DMS 273 (cell line): ENCODE measurements around the gene DNAJA3.

Source experiments
- DNase-seq: peaks from one replicate; lab custom pipeline; 2025; ENCODE audit not compliant: unreplicated experiment; lab: John Stamatoyannopoulos, UW

DNAJA3 gene

DNA sequence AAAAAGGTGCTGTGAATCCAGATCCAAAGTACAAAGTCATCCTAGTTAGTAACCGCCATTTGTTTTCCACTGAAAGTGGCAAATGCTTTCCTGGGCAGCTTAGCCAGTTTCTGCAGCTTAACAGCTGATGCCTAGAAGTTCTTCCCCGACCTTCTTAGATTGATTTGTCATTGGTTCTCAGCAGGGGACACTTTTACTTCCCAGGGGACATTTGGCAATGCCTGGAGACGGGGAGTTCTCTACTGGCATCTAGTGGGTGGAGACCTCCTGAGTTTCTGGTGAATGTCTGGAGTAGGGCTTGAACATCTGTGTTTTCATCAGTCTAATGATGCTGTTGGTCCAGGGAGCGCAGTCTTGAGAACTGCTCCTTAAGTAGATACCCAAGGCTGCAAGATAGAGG lies 7.6 kb downstream of the DNAJA3 start:
- no peak for DNase-seq

DNA sequence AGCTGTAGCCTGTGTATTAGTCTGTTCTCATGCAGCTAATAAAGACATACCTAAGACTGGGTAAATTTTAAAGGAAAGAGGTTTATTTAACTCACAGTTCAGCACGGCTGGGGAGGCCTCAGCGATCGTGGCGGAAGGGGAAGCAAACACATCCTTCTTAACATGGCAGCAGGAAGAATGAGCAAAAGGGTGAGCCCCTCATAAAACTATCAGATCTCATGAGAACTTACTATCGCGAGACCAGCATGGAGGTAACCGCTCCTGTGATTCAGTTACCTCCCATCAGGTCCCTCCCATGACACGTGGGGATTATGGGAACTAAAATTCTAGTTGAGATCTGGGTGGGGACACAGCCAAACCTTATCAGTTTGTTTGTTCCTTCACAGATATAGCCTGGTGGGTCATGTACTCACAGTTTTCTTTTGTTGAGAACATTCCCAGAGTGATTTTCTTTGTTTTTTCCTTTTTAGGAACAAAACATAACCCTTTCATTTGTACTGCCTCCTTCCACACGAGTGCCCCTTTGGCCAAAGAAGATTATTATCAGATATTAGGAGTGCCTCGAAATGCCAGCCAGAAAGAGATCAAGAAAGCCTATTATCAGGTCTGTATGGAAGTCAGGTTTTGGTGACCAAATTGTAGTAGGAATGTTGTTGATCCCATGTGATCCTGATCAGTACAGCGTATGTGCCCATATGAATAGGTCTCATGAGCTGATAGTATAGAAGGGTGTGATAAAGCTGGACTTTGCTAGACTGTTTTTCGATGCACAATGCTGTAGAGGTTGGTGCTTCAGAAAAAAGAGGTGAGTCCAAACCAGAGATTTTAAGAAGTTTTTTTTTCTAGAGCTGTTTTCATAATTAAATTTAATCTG lies 8.5 kb downstream of the DNAJA3 start:
- DNase-seq, result no peak

DNA sequence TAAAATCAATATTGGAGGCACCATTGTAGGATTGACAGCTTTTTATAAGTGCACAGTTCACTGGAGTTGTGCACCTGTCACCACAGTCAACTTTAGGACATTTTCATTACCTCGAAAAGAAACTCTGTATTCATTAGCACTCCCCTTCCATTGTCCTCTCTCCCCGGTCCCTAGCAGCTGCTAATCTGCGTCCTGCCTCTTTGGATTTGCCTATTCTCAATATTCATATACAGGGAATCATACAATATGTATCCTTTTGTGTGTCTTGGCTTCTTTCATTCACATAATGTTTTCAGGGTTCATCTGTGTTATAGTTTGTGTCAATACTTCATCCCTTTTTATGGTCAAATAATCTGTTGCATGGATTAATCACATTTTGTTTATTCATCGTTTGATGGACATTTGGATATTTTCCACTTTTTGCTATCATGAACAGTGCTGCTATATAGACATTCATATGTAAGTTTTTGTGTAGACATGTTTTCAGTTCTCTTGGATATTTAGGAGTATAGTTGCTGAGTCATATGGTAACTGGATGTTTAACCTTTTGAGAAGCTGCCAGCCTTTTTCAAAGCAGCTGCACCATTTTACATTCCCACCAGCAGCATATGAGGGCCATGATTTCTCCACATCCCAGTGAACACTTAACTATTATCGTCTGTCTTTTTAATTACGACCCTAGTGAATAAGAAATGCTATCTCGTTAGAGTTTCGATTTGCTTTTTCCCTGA lies 9.8 kb downstream of the DNAJA3 start:
- DNase-seq, result no peak

DNA sequence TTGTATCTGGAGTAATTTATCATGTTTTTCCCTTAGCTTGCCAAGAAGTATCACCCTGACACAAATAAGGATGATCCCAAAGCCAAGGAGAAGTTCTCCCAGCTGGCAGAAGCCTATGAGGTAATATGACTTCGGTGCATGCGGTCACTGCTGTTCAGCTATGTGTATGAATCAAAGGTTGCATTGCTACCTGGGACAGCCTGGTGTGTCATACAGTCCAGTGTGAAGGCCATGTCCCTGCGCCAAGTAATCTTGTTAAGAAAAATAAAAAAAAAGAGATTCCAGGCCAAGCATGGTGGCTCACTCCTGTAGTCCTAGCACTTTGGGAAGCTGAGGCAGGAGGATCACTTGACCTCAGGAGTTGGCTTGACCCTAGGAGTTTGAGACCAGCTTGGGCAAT lies 11.7 kb downstream of the DNAJA3 start:
- DNase-seq, result no peak

DNA sequence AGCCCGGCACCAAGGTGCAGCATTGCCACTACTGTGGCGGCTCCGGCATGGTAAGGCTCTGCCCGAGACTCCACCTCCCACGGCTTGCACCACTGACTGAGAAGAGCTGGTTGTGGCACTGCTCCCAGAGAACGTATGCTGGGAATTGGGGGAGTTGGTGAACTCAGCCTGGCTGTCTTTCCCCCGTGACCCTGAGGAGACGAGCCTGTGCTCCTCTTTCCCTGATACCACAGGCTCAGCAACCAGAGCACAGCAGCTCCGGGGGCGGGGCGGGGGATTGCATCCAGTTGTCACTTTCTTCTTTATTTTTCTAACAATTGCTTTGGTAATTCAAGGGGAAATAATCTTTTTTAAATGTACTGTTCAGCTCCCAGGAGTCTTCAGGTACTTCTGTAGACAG lies 16.7 kb downstream of the DNAJA3 start:
- DNase-seq, result no peak

DNA sequence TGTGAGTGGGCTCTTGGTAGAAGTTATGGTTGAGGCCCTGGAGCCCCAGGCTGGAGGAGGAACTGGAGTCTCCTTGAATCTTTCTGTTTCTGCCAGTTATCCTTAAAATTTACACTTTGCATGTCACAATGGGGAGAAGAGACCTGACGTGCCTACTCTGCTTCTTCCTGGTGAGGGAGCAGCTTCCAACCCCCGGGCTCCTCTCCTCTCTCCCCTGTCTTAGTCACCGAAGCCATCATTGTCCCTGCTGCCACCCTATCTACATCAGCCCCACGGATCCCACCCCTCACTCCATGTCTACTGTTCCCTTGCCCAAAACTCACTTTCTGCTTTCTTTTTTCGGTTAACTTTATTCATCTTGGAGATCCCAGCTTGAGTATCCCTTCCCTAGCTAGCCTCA lies 17.6 kb downstream of the DNAJA3 start:
- DNase-seq, result no peak

DNA sequence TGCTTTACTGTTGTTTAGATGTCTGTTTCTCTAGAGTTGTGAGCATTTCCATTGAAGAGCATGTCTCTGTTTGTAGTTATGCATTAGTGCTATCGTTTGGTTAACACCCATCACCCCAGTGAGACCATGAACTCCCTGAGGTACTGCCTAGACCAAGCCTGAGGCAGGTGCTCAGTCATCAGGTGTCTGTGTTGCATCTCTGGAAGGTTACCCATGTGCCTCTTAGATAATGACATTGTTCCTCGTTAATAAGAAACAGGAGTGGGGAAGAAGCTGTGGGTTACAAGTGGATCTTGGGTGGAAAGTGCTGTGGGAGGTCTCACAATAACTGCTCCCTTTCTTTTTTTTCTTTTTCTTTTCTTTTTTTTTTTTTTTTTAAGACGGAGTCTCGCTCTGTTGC lies 18.3 kb downstream of the DNAJA3 start:
- no peak for DNase-seq

DNA sequence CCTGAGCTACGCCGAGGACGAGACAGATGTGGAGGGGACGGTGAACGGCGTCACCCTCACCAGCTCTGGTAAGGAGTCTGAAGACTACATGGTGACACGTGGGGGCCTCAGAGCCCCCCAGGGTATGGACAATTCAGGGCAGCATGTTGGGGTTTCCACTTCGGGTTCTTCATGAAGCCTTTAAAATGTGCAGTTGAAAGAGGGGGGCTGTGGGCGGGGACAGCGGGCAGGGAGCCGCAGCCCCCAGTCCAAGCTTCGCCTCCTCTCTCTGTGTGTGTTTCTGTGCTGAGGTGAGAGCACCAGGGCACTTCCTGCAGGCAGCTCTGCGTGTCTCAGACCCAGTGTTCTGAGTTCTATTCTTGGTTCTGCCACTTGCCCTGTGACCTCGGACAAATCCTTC lies 24.8 kb downstream of the DNAJA3 start:
- no peak for DNase-seq

DNA sequence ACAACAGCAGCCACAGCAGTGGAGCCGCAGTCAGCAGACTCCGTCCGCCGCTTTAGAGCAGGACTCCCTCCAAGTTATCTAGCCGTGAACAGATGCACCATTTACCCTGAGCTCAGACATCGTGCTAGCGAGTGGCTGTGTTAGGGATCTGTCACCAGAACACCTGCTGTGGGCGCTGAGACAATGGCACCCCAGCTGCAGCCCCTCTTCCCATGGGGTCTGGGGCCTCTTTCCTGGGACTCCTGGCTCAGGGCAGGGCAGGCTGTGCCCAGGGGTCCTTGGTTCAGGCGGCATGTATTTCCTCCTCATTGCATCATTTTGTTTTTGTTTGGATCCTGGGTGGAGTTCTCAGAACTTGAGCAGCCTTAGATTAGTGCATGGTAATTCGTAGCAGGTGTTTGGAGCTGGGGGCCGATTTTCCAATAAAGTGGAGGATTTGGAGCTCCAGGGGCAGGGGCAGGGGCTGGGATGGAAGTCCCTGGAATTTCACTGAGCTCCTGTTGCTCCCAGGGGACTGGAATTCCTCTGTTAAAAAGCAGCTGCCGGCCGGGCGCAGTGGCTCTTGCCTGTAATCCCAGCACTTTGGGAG lies 25.4 kb downstream of the DNAJA3 start:
- peak; percentile 45 for DNase-seq

DNA sequence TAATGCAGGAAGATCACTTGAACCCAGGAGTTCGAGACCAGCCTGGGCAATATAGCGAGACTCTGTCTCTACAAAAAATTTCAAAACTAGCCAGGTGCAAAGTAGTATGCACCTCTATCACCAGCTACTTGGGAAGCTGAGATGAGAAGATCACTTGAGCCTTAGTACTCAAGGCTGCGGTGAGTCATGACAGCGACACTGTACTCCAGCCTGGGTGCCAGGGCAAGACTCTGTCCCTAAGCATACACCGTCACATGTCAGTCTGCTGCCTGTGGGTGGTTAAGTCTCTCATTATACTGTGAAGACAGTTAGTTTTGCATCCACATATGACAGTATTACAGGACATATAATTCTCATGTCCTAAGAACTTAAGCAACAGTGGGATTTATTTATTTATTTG lies 27.0 kb downstream of the DNAJA3 start:
- DNase-seq, result no peak

DNA sequence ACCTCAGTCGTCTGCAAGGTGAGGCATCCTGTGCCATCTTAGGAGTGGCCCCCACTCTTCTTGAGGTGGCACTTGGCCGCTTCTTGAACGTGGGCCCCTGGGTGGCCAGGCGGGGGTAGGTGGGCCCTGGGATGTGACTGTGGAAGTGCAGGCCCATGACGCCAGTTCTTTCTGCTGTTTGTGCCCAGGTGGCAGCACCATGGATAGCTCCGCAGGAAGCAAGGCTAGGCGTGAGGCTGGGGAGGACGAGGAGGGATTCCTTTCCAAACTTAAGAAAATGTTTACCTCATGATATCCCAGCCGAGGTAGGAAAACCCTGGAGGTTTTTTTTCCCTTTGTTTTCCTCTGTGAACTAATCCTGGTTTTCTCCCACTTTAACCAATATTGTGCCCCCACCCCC lies 29.0 kb downstream of the DNAJA3 start:
- DNase-seq, result no peak

DNA sequence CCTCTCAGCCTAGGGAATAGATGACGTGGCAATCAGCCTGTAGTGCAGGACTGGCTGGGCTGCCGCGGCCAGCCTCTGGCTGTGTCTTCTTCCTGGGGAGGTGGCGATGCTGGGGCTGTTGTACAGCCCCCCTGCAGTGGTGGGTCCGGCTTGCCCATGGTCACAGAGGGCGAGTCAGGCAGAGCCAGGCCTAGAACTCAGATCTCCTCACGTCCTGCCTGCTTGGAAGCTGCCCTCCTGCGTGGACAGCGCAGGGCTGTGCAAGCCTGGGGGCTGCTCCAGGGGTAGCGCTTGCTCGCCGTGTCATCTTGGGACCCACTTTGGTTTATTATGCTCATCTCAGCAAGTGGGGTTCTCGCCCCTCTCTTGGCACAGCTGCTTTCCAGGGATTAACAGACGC lies 29.4 kb downstream of the DNAJA3 start:
- no peak for DNase-seq

DNA sequence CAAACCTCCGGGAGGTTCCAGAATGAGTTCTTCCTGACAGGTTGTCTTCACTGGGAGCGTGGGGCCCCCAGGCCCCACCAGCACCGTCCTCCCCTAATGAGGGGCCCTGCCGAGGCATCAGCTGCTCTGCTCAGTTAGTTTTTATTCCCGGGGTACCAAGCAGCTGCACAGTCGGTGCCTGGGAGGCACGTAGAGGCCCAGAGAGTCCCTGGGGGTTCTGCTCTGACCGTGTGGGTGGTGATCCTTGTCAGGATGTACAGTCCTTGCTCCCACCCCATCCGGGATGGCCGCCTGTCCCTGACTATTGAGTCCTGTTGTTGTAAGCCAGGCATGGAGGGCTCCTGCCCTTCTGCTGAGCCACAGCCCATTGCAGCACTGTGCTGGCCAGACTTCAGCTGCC lies 30.3 kb downstream of the DNAJA3 start:
- DNase-seq, result no peak

DNA sequence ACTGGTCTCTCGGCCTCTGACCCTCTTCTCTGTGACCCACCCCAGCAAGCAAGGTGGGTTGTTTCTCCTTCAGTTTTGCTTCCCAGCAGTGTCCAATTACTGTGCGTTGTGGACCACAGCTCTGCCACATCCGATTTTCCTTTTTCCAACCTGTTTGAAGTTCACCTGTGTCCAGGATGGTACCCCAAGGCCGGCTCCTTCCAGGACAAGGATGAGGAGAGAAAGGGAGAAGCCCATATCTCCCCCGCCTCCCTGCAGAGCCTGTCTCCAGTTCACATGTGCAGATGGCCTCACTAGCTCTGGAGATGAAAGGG lies 35.2 kb downstream of the DNAJA3 start:
- DNase-seq, result peak; percentile 76

DNA sequence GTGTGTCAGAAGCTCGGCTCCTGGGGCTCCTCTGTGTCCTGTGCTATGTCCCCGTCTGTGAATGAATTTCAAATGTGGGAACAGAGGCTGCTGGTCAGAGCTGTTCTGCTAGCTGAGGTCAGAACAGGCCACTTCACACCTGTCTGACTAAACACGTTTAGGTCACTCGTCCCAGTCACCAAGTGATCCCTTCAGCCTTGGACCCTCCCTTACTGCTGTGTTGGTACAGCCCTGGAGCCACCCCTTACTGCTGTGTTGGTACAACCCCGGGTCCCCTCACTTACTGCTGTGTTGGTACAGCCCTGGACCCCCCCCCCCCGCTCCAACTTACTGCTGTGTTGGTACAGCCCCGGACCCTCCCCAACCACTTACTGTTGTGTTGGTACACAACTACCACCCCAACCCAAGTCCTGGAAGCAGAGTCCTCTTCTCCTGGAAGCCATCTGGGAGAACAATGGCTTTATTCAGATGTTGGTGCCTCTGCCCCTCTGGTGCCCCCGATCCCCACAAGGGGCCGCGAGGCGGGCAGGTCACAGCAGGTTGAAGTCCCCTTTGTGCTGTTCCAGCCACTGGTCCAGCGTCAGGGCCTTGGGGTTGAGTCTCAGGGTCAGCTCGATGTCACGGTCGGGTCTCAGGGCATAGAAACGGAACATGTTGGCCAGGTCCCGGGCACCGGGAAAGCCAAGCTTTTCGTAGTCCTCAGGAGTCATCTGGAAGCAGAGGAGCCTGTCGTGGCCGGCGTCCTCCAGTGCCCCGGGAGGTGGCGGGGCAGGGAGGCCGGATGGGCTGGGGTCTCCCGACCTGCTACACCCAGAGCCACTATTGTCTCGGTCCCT lies 35.8 kb downstream of the DNAJA3 start:
- peak; percentile 74 for DNase-seq

DNA sequence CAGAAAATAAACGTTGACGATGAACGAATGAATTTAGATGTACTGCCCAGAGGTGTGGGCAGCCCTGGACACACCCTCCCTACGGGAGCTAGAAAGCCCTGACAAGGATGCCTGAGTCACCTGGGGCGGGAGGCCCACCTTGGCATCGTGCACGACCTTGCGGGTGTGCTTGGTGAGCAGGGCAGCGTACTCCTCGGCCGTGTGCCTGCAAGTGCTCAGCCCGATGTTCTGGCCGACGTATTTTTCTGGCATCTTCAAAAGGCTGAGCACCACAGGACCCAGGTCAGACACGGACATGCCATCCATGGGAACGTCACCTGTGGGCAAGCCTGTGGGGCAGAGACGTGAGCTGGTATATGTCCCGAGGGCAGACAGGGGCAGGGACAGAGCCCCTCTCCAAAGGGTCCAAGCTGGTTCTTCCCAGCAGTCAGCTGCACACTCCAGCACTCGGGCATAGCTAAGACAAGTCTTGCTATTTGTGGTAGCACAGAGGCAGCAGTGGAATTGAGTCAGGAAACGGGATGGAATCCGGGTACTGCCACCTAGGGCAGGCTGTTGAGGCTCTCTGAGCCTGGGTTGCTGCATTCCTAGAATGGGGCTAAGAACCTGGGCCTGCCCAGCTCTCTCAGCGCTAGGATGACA lies 38.0 kb downstream of the DNAJA3 start:
- no peak for DNase-seq

DNA sequence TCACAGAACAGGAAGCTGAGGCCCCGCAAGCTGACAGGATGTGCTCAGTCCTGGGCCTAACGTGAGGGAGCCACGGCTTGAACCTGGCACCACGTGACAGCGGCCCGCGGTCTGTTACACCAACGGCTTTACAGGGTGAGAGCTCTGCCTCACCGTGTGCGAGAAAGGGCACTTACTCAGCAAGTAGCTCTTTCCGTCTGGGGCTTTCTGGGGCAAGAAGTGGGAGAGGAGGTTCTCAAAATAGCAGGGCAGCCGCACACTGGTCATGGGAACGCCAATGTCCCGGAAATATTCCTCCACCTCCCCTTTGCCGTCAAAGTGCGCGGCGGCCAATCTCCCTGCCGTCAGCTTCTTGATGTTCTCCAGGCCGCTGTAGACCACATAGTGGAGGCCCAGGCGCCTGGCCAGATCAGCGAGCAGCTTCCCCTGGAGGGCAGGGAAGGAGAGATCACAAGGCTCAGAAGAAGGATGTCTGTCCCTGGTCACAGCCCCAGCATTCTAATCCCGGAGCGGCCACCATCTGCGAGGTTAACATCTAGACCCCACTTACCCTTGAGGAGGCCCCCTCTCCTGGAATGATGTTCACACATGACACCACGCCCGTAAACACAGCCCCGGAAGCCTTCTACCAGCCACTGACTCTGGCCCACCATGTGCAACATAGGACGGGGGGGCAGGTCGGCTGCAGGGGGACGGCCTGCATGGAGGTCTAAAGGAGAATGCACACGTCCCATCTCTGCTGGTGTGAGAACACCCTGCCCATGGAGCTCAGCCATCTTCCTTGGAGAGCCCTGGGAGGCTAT lies 40.5 kb downstream of the DNAJA3 start:
- DNase-seq, result no peak

DNA sequence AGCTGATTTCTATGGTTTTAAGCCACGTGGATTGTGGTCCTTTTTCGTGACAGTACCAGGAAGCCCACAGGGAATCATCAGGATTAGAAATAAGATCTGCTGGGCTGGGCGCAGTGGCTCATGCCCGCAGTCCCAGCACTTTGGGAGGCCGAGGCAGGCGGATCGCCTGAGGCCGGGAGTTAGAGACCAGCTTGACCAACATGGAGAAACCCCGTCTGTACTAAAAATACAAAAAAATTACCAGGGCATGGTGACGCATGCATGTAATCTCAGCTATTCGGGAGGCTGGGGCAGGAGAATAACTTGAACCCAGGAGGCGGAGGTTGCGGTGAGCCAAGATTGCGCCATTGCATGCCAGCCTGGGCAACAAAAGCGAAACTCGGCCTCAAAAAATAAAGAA lies 42.2 kb downstream of the DNAJA3 start:
- no peak for DNase-seq

DNA sequence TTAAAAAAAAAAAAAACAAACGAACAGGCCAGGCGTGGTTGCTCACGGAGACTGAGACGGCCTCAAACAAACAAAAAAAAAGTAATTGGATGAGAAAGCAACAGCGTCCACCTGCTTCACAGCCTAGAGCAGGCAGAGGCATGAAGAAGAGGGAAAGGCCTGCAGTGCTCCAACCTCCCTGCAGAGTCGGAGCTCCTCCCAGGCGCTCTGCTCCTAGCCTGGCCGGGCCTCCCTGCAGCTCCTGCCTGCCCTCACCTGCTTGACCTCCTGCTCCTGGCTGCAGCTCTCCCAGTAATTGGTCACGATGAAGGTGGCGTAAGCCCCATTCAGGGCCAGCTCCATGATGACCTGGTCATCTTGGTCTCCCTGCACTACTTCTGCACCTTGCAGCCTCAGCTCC lies 43.3 kb downstream of the DNAJA3 start:
- no peak for DNase-seq

DNA sequence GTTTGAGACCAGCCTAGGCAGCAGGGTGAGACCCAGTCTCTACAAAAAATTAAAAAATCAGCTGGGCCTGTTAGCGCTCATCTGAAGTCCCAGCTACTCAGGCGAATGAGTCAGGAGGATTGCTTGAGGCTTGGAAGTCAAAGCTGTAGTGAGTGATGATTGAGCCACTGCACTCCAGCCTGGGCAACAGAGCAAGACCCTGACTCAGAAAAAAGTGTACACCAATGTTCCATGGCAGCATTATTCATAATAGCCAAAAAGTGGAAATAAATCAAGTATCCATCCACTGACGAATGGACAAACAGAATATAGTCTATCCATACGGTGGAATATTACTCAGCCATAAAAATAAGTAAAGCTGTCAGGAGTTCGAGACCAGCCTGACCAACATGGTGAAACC lies 46.2 kb downstream of the DNAJA3 start:
- DNase-seq, result no peak
